ENCODE data around the gene PDGFRB.

The PDGFRB gene

DNA sequence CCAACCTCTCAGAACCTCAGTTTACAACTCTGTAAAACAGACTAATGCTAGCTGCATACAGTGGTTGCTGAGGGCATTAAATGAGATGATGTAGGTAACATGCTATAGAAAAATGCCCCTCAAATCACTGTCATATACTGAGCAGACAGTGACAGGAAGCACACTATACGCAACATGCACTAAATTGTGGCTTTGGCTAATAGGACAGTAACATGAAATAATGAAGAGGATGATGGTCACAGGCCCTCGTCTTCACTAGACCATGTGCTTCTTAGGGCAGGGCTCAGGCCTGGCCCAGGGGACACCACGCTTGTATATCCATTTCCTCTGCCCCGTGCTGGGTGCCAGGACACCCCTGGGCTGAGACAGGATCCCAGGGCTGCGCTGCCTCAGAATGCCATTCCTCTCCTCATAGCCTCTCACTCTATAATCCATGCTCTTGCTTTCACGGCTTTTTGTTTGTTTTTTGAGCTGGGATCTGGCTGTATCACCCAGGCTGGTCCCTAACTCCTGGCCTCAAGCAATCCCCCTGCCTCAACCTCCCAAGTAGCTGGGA lies 88.2 kb downstream of the PDGFRB start (continued):
- no peak for TF ChIP-seq ZNF311 (tag by site-specific recombination; IDR thresholded peaks at IDR 0.05; ENCODE audit: borderline replicate concordance)

DNA sequence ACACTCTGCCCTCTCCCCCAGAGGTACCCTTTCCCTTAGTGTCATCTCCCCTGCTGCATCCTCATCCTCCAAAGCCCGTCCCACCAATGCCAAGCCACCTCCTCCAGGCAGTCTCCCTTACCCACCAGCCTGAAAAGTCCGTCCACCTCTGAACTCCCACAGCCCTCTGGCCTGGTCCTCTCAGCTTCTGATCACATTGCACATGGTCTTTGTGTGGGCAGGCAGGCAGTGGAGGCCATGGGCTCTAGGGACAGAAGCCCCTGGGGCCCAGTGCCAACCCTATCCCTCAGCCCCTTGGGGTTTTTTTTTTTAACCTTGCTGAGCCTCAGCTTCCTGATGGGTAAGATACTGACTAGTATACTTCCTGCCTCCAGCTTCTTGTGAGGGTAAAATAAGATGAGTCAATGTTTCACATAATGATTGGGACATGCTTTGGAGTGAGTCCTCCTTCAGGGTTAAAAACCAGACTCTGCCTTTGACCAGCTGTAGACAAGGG lies 88.7 kb downstream of the PDGFRB start:
- ChIA-PET CTCF (interaction anchor here (1.1 kb wide), 1 partner anchor 151 kb away, joined by 3 read pairs; no protein-coding TSS in a partner anchor), POLR2A (no interaction called here)
- Histone ChIP-seq H3K36me3 (ENCODE audit: control insufficient read depth in 2 of 2, insufficient read depth in 1 of 2, low read length in 2 of 2) (no peaks in the 10 kb centered on the region), H3K9me3 (ENCODE audit: control insufficient read depth, insufficient read depth, low read depth, low read length) (no peaks in the 10 kb centered on the region), H3K4me3 (ENCODE audit: low read depth, low read length) (no peak overlapping the region), H3K27ac (ENCODE audit: extremely low read depth, low read depth, low read length) (no peak overlapping the region), H3K4me1 (ENCODE audit: control insufficient read depth, insufficient read depth, low read length) (no peaks in the 10 kb centered on the region)
- no peak for TF ChIP-seq KLF7 (tag by site-specific recombination; IDR thresholded peaks at IDR 0.05; ENCODE audit: borderline replicate concordance)
- TF ChIP-seq, protein P1, sequence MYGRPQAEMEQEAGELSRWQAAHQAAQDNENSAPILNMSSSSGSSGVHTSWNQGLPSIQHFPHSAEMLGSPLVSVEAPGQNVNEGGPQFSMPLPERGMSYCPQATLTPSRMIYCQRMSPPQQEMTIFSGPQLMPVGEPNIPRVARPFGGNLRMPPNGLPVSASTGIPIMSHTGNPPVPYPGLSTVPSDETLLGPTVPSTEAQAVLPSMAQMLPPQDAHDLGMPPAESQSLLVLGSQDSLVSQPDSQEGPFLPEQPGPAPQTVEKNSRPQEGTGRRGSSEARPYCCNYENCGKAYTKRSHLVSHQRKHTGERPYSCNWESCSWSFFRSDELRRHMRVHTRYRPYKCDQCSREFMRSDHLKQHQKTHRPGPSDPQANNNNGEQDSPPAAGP (tag by site-specific recombination; IDR thresholded peaks at IDR 0.05), result no peak
- no peak for TF ChIP-seq ZNF114 (tag by site-specific recombination; IDR thresholded peaks at IDR 0.05)
- no peak for TF ChIP-seq ZNF223 (tag by site-specific recombination; IDR thresholded peaks at IDR 0.05)
- TF ChIP-seq ZNF362 (tag by site-specific recombination; IDR thresholded peaks at IDR 0.05), result no peak
- no peak for TF ChIP-seq ZNF521 (tag by site-specific recombination; IDR thresholded peaks at IDR 0.05)

- H3K4me1 ChIP-seq (ENCODE audit: control insufficient read depth, insufficient read depth, low read length), result no peaks in the 10 kb centered on the region
- CTCF ChIA-PET, result interaction anchor here (0.5 kb wide), 1 partner anchor 378 kb away, joined by 3 read pairs; no protein-coding TSS in a partner anchor
- no peak for TF ChIP-seq ZNF23 (tag by site-specific recombination; IDR thresholded peaks at IDR 0.05; ENCODE audit: borderline replicate concordance)
- no peak for TF ChIP-seq ZNF248 (tag by site-specific recombination; IDR thresholded peaks at IDR 0.05)
- TF ChIP-seq ZBTB26 (tag by site-specific recombination; optimal IDR thresholded peaks at IDR 0.05), result no peak
- no peak for TF ChIP-seq ZNF629 (tag by site-specific recombination; IDR thresholded peaks at IDR 0.05)
- no peak for TF ChIP-seq ZNF335 (tag by site-specific recombination; conservative IDR thresholded peaks at IDR 0.05)
- no peak for TF ChIP-seq BCL11A (tag by site-specific recombination; IDR thresholded peaks at IDR 0.05; ENCODE audit: low read depth)
- TF ChIP-seq MEIS1 (CRISPR knock-in tag; IDR thresholded peaks at IDR 0.05; ENCODE audit: borderline replicate concordance), result no peak
- TF ChIP-seq, protein P2, sequence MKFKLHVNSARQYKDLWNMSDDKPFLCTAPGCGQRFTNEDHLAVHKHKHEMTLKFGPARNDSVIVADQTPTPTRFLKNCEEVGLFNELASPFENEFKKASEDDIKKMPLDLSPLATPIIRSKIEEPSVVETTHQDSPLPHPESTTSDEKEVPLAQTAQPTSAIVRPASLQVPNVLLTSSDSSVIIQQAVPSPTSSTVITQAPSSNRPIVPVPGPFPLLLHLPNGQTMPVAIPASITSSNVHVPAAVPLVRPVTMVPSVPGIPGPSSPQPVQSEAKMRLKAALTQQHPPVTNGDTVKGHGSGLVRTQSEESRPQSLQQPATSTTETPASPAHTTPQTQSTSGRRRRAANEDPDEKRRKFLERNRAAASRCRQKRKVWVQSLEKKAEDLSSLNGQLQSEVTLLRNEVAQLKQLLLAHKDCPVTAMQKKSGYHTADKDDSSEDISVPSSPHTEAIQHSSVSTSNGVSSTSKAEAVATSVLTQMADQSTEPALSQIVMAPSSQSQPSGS (tag by site-specific recombination; IDR thresholded peaks at IDR 0.05; ENCODE audit: low read depth), result no peak
- TF ChIP-seq ZNF138 (tag by site-specific recombination; IDR thresholded peaks at IDR 0.05; ENCODE audit: borderline replicate concordance), result no peak
- no peak for TF ChIP-seq SP3 (tag by site-specific recombination; IDR thresholded peaks at IDR 0.05)
- no peak for TF ChIP-seq OSR2 (tag by site-specific recombination; IDR thresholded peaks at IDR 0.05)
- no peak for TF ChIP-seq ZNF792 (tag by site-specific recombination; IDR thresholded peaks at IDR 0.05)
- no peak for TF ChIP-seq ZNF510 (tag by site-specific recombination; IDR thresholded peaks at IDR 0.05; ENCODE audit: insufficient replicate concordance)
- TF ChIP-seq, protein P3, sequence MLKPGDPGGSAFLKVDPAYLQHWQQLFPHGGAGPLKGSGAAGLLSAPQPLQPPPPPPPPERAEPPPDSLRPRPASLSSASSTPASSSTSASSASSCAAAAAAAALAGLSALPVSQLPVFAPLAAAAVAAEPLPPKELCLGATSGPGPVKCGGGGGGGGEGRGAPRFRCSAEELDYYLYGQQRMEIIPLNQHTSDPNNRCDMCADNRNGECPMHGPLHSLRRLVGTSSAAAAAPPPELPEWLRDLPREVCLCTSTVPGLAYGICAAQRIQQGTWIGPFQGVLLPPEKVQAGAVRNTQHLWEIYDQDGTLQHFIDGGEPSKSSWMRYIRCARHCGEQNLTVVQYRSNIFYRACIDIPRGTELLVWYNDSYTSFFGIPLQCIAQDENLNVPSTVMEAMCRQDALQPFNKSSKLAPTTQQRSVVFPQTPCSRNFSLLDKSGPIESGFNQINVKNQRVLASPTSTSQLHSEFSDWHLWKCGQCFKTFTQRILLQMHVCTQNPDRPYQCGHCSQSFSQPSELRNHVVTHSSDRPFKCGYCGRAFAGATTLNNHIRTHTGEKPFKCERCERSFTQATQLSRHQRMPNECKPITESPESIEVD (tag by site-specific recombination; IDR thresholded peaks at IDR 0.05), result no peak
- no peak for TF ChIP-seq ZNF544 (tag by site-specific recombination; IDR thresholded peaks at IDR 0.05)
- TF ChIP-seq, protein P4, sequence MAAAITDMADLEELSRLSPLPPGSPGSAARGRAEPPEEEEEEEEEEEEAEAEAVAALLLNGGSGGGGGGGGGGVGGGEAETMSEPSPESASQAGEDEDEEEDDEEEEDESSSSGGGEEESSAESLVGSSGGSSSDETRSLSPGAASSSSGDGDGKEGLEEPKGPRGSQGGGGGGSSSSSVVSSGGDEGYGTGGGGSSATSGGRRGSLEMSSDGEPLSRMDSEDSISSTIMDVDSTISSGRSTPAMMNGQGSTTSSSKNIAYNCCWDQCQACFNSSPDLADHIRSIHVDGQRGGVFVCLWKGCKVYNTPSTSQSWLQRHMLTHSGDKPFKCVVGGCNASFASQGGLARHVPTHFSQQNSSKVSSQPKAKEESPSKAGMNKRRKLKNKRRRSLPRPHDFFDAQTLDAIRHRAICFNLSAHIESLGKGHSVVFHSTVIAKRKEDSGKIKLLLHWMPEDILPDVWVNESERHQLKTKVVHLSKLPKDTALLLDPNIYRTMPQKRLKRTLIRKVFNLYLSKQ (tag by site-specific recombination; IDR thresholded peaks at IDR 0.05; ENCODE audit: borderline replicate concordance), result no peak
- POLR2A ChIA-PET, result interaction anchor here (1.1 kb wide), 1 partner anchor 66 kb away, joined by 3 read pairs; the partner anchor contains the start of genes HMGXB3 and TIGD6
- no peak overlapping the region for H3K4me3 ChIP-seq (ENCODE audit: low read depth, low read length)
- H3K36me3 ChIP-seq (ENCODE audit: control insufficient read depth in 2 of 2, insufficient read depth in 1 of 2, low read length in 2 of 2), result no peaks in the 10 kb centered on the region
- no peak overlapping the region for H3K27ac ChIP-seq (ENCODE audit: extremely low read depth, low read depth, low read length)
- no peaks in the 10 kb centered on the region for H3K9me3 ChIP-seq (ENCODE audit: control insufficient read depth, insufficient read depth, low read depth, low read length)
Observed at GRCh38 chr5:150066436-150066835, 89.2 kb downstream of the PDGFRB start.

Measured in HEK293 (cell line).